ENCODE measurements around the gene PPP1R12A.
"Not testable (repeated sequence)": the region's sequence is repeated elsewhere in the genome, so short reads cannot be mapped to it uniquely, and the experiment has no call there.

PPP1R12A gene

DNA sequence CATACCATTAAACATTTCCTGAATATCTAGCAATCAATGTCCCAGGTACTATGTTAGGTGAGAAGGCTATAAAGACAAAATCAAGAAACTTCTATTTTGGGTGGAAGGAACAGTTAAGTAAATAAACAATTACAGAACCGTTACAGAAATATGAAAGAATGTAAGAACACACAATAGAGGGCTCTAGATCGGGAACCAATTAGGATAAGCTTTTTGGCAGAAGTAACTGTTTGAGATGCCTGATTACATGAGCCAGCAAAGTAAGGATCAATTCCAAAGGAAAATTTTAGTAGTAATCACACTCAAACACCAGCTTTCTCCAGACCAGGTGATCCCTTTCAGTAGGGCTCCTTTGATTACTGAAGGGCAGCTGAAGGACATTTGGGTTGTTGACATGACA lies 33.9 kb downstream of the PPP1R12A start:
- no peak overlapping the region for H2AFZ ChIP-seq (ENCODE audit: low read depth, low read length)
- H3K4me1 ChIP-seq (ENCODE audit: insufficient read depth, low read length) = peaks cover 3% of the 10 kb centered on the region
- H3K4me3 ChIP-seq (ENCODE audit: low read length) = no peak overlapping the region
- no peaks in the 10 kb centered on the region for H3K27me3 ChIP-seq (ENCODE audit: insufficient read depth, low read length)
- no peaks in the 10 kb centered on the region for H3K9me3 ChIP-seq (ENCODE audit: low read length)
- no peaks in the 10 kb centered on the region for H3K36me3 ChIP-seq (ENCODE audit: insufficient read depth, low read length)

DNA sequence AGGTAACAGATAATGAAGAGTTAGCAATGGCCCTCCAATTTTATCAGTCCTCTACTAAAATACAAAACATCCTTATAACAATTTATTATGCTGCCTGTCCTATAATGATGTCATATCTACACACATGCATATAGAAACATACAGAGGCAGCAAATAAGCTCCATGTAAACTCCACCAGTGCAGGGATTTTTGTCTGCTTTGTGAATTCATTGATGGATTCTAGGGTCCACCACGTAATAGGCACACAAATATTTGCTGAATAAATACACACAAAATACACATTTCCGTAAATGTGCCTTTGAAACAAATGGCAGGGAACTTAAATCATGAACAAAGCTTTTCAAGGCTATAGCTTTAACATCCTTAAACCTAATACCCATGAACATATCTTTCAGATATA lies 34.7 kb downstream of the PPP1R12A start:
- H3K4me1 ChIP-seq (ENCODE audit: insufficient read depth, low read length) = peaks cover 3% of the 10 kb centered on the region
- no peaks in the 10 kb centered on the region for H3K27me3 ChIP-seq (ENCODE audit: insufficient read depth, low read length)
- H2AFZ ChIP-seq (ENCODE audit: low read depth, low read length) = no peak overlapping the region
- H3K4me3 ChIP-seq (ENCODE audit: low read length) = no peak overlapping the region
- no peaks in the 10 kb centered on the region for H3K9me3 ChIP-seq (ENCODE audit: low read length)
- no peaks in the 10 kb centered on the region for H3K36me3 ChIP-seq (ENCODE audit: insufficient read depth, low read length)

DNA sequence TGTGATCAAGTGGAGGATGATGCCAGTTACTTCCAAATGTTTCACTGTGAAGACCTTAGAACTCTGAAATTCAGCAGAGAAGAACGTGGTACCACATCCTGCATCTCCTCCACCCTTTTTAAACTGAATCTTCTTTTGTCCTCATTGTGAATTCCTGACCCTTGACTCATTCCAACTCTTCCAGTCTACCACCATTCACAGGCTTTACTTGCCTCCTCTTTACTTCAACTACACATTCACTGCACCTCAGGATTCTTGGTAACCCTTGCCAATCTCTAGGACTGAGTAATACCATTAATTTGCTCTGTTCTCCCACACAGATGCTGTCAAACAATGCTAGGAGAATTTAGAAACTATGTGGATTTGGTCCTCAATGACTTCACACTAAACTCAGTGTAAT lies 37.3 kb downstream of the PPP1R12A start:
- H3K36me3 ChIP-seq (ENCODE audit: insufficient read depth, low read length) = no peaks in the 10 kb centered on the region
- H3K27me3 ChIP-seq (ENCODE audit: insufficient read depth, low read length) = no peaks in the 10 kb centered on the region
- H2AFZ ChIP-seq (ENCODE audit: low read depth, low read length) = no peak overlapping the region
- H3K4me3 ChIP-seq (ENCODE audit: low read length) = no peak overlapping the region
- peaks cover 3% of the 10 kb centered on the region for H3K4me1 ChIP-seq (ENCODE audit: insufficient read depth, low read length)
- H3K9me3 ChIP-seq (ENCODE audit: low read length) = no peaks in the 10 kb centered on the region

DNA sequence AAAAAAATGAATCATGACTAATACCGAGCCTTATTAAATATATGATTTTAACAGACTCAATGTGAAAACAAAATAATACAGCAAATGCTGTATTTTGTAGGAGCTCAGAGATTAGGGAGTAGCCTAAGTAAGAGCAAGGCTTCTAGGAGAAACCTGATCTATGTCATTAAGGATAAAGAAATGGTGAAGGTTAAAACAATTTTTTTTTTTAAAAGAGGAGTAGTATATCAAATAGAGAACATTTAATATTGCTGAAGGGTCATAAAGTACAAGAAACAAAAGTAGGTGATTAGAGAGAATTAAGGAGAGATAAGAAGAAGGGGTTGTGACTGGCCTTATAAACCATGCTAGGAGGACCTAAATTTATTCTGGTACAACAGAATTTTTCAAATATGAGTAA lies 39.1 kb downstream of the PPP1R12A start:
- Histone ChIP-seq H3K4me1 (ENCODE audit: insufficient read depth, low read length) (peaks cover 3% of the 10 kb centered on the region), H3K36me3 (ENCODE audit: insufficient read depth, low read length) (no peaks in the 10 kb centered on the region), H3K4me3 (ENCODE audit: low read length) (no peak overlapping the region), H2AFZ (ENCODE audit: low read depth, low read length) (no peak overlapping the region), H3K27me3 (ENCODE audit: insufficient read depth, low read length) (no peaks in the 10 kb centered on the region), H3K9me3 (ENCODE audit: low read length) (no peaks in the 10 kb centered on the region)

DNA sequence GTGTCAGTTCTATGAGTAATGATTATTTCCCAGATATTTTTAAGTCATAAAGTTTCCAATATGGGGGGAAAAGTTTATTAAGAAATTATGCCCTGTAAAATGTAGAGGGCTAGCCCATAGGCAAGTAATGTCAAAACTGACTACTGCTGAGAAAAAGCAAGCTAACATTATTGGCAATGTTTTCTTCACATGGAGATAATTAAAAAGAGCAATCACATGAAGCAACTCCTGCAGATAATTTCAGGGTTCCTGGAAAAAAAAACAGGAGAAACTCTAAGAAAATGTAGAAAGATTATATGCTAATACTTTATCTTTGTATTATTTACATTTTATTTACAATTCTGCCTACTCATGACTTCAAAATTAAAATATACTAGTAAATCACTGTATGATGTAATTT lies 39.8 kb downstream of the PPP1R12A start:
- Histone ChIP-seq H3K9me3 (ENCODE audit: low read length) (no peaks in the 10 kb centered on the region), H3K4me1 (ENCODE audit: insufficient read depth, low read length) (peaks cover 3% of the 10 kb centered on the region), H3K27me3 (ENCODE audit: insufficient read depth, low read length) (no peaks in the 10 kb centered on the region), H3K36me3 (ENCODE audit: insufficient read depth, low read length) (no peaks in the 10 kb centered on the region), H3K4me3 (ENCODE audit: low read length) (no peak overlapping the region), H2AFZ (ENCODE audit: low read depth, low read length) (no peak overlapping the region)

DNA sequence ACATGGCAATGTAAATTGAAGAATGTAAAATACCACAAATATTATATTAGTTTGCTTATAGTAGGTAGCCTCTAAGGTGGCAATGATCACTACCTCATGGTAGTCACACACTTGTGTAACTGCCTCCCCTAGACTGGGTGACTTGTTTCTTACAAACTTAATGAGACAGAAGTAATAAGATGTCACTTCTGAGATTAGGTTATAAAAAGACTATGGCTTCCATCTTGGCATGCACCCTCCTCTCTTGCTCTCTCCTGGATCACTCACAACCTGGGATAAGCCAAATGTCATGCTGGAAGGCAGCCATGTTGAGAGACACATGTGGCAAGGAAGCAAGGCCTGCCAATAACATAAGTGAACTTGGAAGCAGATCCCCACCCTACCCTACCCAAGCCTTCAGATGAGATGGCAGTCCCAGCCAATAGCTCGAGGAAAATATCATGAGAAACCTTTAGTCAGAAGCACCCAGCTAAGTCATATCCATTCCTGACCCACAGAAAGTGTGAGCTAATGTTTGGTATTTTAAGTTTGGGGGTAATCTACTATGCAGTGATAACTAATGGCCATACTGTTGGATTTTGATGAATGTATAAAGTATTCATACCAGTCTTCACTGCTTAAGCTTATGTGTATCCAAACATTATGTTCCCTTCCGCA lies 43.3 kb downstream of the PPP1R12A start:
- Histone ChIP-seq H2AFZ (ENCODE audit: low read depth, low read length) (no peak overlapping the region), H3K4me1 (ENCODE audit: insufficient read depth, low read length) (no peaks in the 10 kb centered on the region), H3K4me3 (ENCODE audit: low read length) (no peak overlapping the region), H3K27me3 (ENCODE audit: insufficient read depth, low read length) (no peaks in the 10 kb centered on the region), H3K36me3 (ENCODE audit: insufficient read depth, low read length) (no peaks in the 10 kb centered on the region), H3K9me3 (ENCODE audit: low read length) (no peaks in the 10 kb centered on the region)

DNA sequence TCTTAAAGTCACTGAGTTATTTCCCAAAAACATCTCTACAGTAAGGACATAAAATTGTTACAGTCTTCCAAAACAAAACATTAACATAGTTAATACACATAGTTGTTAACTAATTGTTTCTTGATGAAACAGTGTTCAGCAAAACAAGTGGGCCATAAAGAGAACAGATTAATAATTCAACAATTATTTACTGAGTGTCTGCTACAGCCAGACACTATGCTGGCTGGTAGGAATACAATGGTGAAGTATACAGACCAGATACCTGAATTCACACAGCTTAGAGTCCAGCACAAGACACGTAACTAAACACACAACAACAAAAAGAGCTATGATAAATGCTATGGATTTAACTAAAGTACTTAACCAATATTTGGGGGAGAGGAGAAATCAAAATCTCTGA lies 47.0 kb downstream of the PPP1R12A start:
- Histone ChIP-seq H3K36me3 (ENCODE audit: insufficient read depth, low read length) (no peaks in the 10 kb centered on the region), H3K4me1 (ENCODE audit: insufficient read depth, low read length) (no peaks in the 10 kb centered on the region), H2AFZ (ENCODE audit: low read depth, low read length) (no peak overlapping the region), H3K4me3 (ENCODE audit: low read length) (no peak overlapping the region), H3K27me3 (ENCODE audit: insufficient read depth, low read length) (no peaks in the 10 kb centered on the region), H3K9me3 (ENCODE audit: low read length) (no peaks in the 10 kb centered on the region)

DNA sequence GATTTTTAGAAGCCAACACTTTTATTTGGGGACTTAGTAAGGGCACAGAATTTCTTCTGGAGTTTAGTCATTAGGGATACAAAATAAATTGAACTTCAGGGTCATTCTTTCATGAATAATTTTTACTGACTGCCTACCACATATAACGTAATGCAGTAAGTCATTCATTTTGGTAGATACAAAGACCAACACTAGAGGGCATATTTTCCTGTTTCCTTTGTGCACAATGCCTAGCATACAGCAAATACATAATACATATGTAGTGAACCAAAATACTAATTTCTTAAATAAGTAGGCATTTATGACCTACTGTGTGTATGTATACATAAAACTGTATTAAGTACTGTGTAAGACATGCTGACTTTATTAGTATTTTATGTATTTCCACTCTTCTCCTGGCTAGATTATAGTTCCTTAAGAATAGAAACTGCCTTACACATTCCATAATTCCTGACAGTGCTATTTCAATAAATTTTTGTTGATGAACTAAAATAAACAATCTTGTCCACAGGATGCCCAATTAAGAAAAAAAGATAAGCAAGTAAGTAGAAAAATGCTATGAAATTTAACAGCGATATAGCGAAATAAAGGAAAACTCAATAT lies 47.9 kb downstream of the PPP1R12A start:
- no peaks in the 10 kb centered on the region for H3K36me3 ChIP-seq (ENCODE audit: insufficient read depth, low read length)
- H3K4me3 ChIP-seq (ENCODE audit: low read length) = no peak overlapping the region

DNA sequence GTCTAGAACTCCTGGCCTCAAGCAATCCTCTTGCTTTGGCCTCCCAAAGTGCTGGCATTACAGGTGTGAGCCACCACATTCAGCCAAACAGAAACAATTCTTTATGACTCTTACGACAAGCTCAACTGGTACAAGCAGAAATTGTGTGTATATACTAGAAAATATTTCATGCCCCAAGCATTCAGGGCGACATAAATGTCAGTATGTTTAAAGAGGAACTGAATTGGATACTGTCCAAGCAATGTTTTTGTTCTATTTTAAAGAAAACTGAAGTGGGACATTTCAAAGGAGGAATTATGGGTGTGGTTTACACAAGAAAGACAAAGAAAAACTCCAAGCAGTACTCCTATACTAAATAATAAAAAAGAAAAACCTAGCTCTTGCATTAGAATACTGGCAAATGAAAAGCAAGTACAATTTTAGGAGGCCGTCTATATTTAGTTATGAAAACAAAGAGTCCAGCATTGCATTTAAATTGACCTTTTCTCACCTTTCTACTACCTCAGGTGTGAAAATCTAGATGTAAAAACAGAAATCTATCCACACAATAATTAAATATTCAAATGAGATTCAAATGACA lies 48.9 kb downstream of the PPP1R12A start:
- H3K4me1 ChIP-seq (ENCODE audit: insufficient read depth, low read length) = no peaks in the 10 kb centered on the region
- H3K27me3 ChIP-seq (ENCODE audit: insufficient read depth, low read length) = no peaks in the 10 kb centered on the region
- no peaks in the 10 kb centered on the region for H3K9me3 ChIP-seq (ENCODE audit: low read length)
- no peak overlapping the region for H2AFZ ChIP-seq (ENCODE audit: low read depth, low read length)
- peaks cover 3% of the 10 kb centered on the region for H3K36me3 ChIP-seq (ENCODE audit: insufficient read depth, low read length)
- no peak overlapping the region for H3K4me3 ChIP-seq (ENCODE audit: low read length)

More for the DNA sequence above, 47.9 kb downstream of the PPP1R12A start:
- Histone ChIP-seq H3K4me1 (ENCODE audit: insufficient read depth, low read length) (no peaks in the 10 kb centered on the region), H3K27me3 (ENCODE audit: insufficient read depth, low read length) (no peaks in the 10 kb centered on the region), H3K9me3 (ENCODE audit: low read length) (no peaks in the 10 kb centered on the region), H2AFZ (ENCODE audit: low read depth, low read length) (no peak overlapping the region)

DNA sequence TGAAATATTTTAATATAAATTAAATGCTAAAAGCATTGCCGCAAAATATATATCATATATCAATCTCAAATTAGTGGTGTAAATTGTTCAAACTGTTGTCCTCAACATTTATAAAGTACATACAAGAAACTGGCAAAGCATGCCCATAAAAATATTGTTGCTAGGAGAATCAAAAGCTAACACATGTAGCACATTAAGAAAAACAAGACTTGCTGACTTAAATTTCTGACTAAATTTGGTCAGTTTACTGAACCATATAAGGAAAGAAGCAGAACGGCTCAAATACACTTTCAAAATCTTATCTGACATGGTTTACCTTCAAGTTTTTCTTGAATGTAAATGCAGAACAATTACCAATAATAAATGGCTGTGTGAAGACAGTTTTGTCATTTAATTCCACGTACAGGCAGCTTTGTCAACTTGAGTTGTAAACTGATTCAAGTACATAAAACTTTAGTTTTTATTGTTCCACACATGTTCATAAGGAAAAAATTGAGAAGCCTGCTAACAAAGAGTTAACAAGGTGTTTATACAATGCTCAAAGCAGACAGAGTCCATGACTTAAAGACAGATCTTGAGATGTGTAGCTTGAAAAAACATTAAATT lies 50.4 kb downstream of the PPP1R12A start:
- H3K4me3 ChIP-seq (ENCODE audit: low read length) = no peak overlapping the region
- H3K27me3 ChIP-seq (ENCODE audit: insufficient read depth, low read length) = no peaks in the 10 kb centered on the region
- no peaks in the 10 kb centered on the region for H3K4me1 ChIP-seq (ENCODE audit: insufficient read depth, low read length)
- H2AFZ ChIP-seq (ENCODE audit: low read depth, low read length) = no peak overlapping the region
- peaks cover 3% of the 10 kb centered on the region for H3K36me3 ChIP-seq (ENCODE audit: insufficient read depth, low read length)
- no peaks in the 10 kb centered on the region for H3K9me3 ChIP-seq (ENCODE audit: low read length)

DNA sequence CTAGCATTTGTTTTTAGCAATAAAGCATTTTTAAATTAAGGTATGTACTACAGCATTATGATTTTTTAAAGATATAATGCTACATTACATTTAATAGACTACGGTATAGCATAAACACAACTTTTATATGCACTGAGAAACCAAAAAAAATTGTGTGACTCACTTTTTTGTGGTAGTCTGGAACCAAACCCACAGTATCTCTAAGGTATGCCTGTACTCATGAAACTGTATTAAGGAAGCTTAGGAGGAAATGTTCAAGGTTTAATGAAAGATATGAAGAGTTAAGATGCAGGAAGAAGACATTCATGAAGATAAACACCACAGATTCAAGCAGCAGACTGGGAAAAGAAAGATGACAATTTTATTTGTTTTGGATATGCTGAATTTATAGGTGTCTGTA lies 51.7 kb downstream of the PPP1R12A start:
- Histone ChIP-seq H3K27me3 (ENCODE audit: insufficient read depth, low read length) (no peaks in the 10 kb centered on the region), H3K4me3 (ENCODE audit: low read length) (no peak overlapping the region), H3K4me1 (ENCODE audit: insufficient read depth, low read length) (no peaks in the 10 kb centered on the region), H2AFZ (ENCODE audit: low read depth, low read length) (no peak overlapping the region), H3K36me3 (ENCODE audit: insufficient read depth, low read length) (peaks cover 3% of the 10 kb centered on the region), H3K9me3 (ENCODE audit: low read length) (no peaks in the 10 kb centered on the region)

DNA sequence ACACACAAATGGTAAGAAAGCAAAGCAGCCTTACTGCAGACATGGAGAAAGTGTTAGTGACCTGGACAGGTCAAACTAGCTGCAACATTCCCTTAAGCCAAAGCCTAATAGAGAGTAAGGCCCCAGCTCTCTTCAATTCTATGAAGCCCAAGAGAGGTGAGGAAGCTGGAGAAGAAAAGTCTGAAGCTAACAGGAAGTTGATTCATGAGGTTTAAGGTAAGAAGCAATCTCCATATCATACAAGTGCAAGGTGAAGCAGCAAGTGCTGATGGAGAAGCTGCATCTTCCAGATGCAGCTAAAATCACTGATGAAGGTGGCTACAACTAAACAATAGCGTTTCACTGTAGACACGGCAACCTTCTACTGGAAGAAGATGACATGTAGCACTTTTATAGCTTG lies 53.5 kb downstream of the PPP1R12A start:
- no peak overlapping the region for H2AFZ ChIP-seq (ENCODE audit: low read depth, low read length)
- H3K9me3 ChIP-seq (ENCODE audit: low read length) = no peaks in the 10 kb centered on the region
- no peaks in the 10 kb centered on the region for H3K4me1 ChIP-seq (ENCODE audit: insufficient read depth, low read length)
- H3K27me3 ChIP-seq (ENCODE audit: insufficient read depth, low read length) = no peaks in the 10 kb centered on the region
- peaks cover 6% of the 10 kb centered on the region for H3K36me3 ChIP-seq (ENCODE audit: insufficient read depth, low read length)
- no peak overlapping the region for H3K4me3 ChIP-seq (ENCODE audit: low read length)

DNA sequence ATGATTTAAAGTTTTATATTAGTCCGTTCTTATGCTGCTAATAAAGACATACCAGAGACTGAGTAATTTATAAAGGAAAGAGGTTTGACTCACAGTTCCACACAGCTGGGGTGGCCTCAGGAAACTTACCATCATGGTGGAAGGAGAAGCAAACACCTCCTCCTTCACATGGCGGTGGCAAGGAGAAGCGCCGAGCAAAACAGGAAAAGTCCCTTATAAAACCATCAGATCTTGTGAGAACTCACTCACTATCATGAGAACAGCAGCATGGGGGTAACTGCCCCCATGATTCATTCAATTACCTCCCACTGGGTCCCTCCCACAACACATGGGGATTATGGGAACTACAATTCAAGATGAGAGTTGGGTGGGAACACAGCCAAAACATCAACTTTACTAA lies 56.4 kb downstream of the PPP1R12A start:
- H3K36me3 ChIP-seq (ENCODE audit: insufficient read depth, low read length); H3K4me1 ChIP-seq (ENCODE audit: insufficient read depth, low read length); H3K27me3 ChIP-seq (ENCODE audit: insufficient read depth, low read length); H2AFZ ChIP-seq (ENCODE audit: low read depth, low read length); H3K9me3 ChIP-seq (ENCODE audit: low read length); H3K4me3 ChIP-seq (ENCODE audit: low read length): not testable (repeated sequence)

Measured in neuron (in vitro differentiated cells).